ENCODE measurements around the gene PTPN18. TPM values are rescaled to one million over a fixed set of nuclear protein-coding genes. Genes with fewer than 3 reads are reported as not detected.

Gene PTPN18
- total and polyA plus RNA-seq, 2 of the 4 experiments (the other 2 are of a cell fraction), result 9.7 to 15.5 TPM

- H2AK9ac ChIP-seq (replicated peaks; ENCODE audit: low read depth, low read length, poor library complexity), result no peak overlapping the region
- H3K23ac ChIP-seq (ENCODE audit: low read depth, low read length), result no peak overlapping the region
- dilution Hi-C loops (cut with HindIII; ENCODE audit: low sequenced_read_pairs, unreplicated experiment) (no loop called here), intact Hi-C loops (cut with micrococcal nuclease) (no loop called here), in situ Hi-C loops (cut with MboI; ENCODE audit: low sequenced_read_pairs) (loop anchor here (25.0 kb wide), 1 partner anchor 742 kb away; the partner anchor contains the start of gene PLEKHB2)
- H2BK15ac ChIP-seq (ENCODE audit: low read depth, low read length), result no peak overlapping the region
- no peak overlapping the region for H3K18ac ChIP-seq (ENCODE audit: low read depth, low read length)
- ChIA-PET CTCF (no interaction called here), POLR2A (ENCODE audit: unreplicated experiment) (no interaction called here)
- peaks cover 9% of the 10 kb centered on the region; the same call in 1 of the 2 replicates for H3K4me1 ChIP-seq (ENCODE audit: control insufficient read depth, insufficient read depth, low read length)
- H2AFZ ChIP-seq (replicated peaks; ENCODE audit: low read length, poor library complexity), result no peak overlapping the region
- H4K91ac ChIP-seq (ENCODE audit: insufficient read depth, low read depth, low read length), result no peak overlapping the region
- H2BK5ac ChIP-seq (ENCODE audit: low read depth, low read length, poor library complexity, severe bottlenecking), result no peak overlapping the region
- H3K14ac ChIP-seq (replicated peaks; ENCODE audit: low read depth, low read length), result no peak overlapping the region
- H3K9me3 ChIP-seq (ENCODE audit: control insufficient read depth, insufficient read depth, low read length), result no peaks in the 10 kb centered on the region
- H3K4me3 ChIP-seq (ENCODE audit: insufficient read depth, low read depth, low read length), result no peak overlapping the region
- no peak for DNase-seq
- H3K4ac ChIP-seq (ENCODE audit: low read depth, low read length), result no peak overlapping the region
- no peak overlapping the region for H3K4me2 ChIP-seq (ENCODE audit: low read depth, low read length)
- no peak overlapping the region for H3K27ac ChIP-seq (ENCODE audit: insufficient read depth, low read length)
- peaks cover 6% of the 10 kb centered on the region; the same call in 1 of the 2 replicates for H3K36me3 ChIP-seq (ENCODE audit: control insufficient read depth, insufficient read depth, low read length)
- WGBS, 2 experiments (ENCODE audit: extremely low coverage in 2 of 2, insufficient read length in 1 of 2), result 92% methylated on average over 2 of the region's 5 CpGs; no CpG with 5 or more reads in 1 of the 2 experiments
- no peak overlapping the region for H3K56ac ChIP-seq (ENCODE audit: extremely low read depth, insufficient read depth, low read length)
- no peak overlapping the region for H3K9ac ChIP-seq (ENCODE audit: low read depth, low read length)
- ATAC-seq (ENCODE audit: low read depth), result no peak
- no peak overlapping the region for H2BK20ac ChIP-seq (ENCODE audit: low read depth, low read length)
- H3K79me1 ChIP-seq (ENCODE audit: low read depth in 1 of 2, low read length in 2 of 2), result peaks cover 19 to 43% of the 10 kb centered on the region in 2 experiments
- no peaks in the 10 kb centered on the region; the same call in 1 of the 2 replicates for H4K20me1 ChIP-seq (ENCODE audit: insufficient read depth, low read length)
- H3K9me1 ChIP-seq (ENCODE audit: insufficient read depth, low read length), result peaks cover 13% of the 10 kb centered on the region
- no peak overlapping the region for H4K8ac ChIP-seq (ENCODE audit: low read depth in 2 of 2, low read length in 2 of 2)
- H3K27me3 ChIP-seq (ENCODE audit: control insufficient read depth, insufficient read depth, low read length), result no peaks in the 10 kb centered on the region
- H4K5ac ChIP-seq (ENCODE audit: low read depth, low read length), result no peak overlapping the region
- H2BK120ac ChIP-seq (ENCODE audit: low read depth, low read length), result no peak overlapping the region
- TF ChIP-seq RFX5 (IDR thresholded peaks at IDR 0.05; ENCODE audit: low read depth, low read length), result no peak
- no peak for TF ChIP-seq RAD21 (IDR thresholded peaks at IDR 0.05; ENCODE audit: low read length)
- TF ChIP-seq CEBPB (IDR thresholded peaks at IDR 0.05; ENCODE audit: low read depth, low read length), result no peak
- no peak for TF ChIP-seq CTCF (conservative IDR thresholded peaks at IDR 0.05; ENCODE audit: low read depth, low read length)
- TF ChIP-seq RCOR1 (IDR thresholded peaks at IDR 0.05; ENCODE audit: insufficient replicate concordance, low read length), result no peak
- TF ChIP-seq, protein P1, sequence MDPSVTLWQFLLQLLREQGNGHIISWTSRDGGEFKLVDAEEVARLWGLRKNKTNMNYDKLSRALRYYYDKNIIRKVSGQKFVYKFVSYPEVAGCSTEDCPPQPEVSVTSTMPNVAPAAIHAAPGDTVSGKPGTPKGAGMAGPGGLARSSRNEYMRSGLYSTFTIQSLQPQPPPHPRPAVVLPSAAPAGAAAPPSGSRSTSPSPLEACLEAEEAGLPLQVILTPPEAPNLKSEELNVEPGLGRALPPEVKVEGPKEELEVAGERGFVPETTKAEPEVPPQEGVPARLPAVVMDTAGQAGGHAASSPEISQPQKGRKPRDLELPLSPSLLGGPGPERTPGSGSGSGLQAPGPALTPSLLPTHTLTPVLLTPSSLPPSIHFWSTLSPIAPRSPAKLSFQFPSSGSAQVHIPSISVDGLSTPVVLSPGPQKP (IDR thresholded peaks at IDR 0.05; ENCODE audit: borderline replicate concordance, low read depth, low read length), result no peak
- no peak for TF ChIP-seq SMC3 (IDR thresholded peaks at IDR 0.05; ENCODE audit: low read depth, low read length)
- TF ChIP-seq NFE2L2 (IDR thresholded peaks at IDR 0.05; ENCODE audit: low read depth, low read length), result no peak
- no peak for TF ChIP-seq BHLHE40 (IDR thresholded peaks at IDR 0.05; ENCODE audit: low read depth, low read length)
- no peak for TF ChIP-seq MAFK (IDR thresholded peaks at IDR 0.05; ENCODE audit: low read depth, low read length)
- no peak for TF ChIP-seq FOS (IDR thresholded peaks at IDR 0.05; ENCODE audit: low read depth, low read length)
- TF ChIP-seq MAZ (IDR thresholded peaks at IDR 0.05; ENCODE audit: borderline replicate concordance, low read depth, low read length), result no peak
- no peak for TF ChIP-seq MXI1 (IDR thresholded peaks at IDR 0.05; ENCODE audit: borderline replicate concordance, low read depth, low read length)
- TF ChIP-seq POLR2A (IDR thresholded peaks at IDR 0.05; ENCODE audit: low read depth, low read length), result no peak
- TF ChIP-seq USF2 (IDR thresholded peaks at IDR 0.05; ENCODE audit: low read depth, low read length), result no peak
- TF ChIP-seq CHD1 (IDR thresholded peaks at IDR 0.05; ENCODE audit: low read depth, low read length), result no peak
- no peak overlapping the region for H2AK5ac ChIP-seq (ENCODE audit: low read depth, low read length)
- no TSS peak for BruUV-seq (replicated peaks)
These were observed 14.1 kb downstream of the PTPN18 start for GRCh38 chr2:130369965-130370341.

Data from IMR-90 (cell line).